Effector CD8-positive, alpha-beta T cell (primary cell): Measurements from ENCODE around the gene PLPP4.

ENCODE experiments used
- DNase-seq: peaks from one replicate; lab custom pipeline; 2025; lab: John Stamatoyannopoulos, UW

Gene PLPP4

DNA sequence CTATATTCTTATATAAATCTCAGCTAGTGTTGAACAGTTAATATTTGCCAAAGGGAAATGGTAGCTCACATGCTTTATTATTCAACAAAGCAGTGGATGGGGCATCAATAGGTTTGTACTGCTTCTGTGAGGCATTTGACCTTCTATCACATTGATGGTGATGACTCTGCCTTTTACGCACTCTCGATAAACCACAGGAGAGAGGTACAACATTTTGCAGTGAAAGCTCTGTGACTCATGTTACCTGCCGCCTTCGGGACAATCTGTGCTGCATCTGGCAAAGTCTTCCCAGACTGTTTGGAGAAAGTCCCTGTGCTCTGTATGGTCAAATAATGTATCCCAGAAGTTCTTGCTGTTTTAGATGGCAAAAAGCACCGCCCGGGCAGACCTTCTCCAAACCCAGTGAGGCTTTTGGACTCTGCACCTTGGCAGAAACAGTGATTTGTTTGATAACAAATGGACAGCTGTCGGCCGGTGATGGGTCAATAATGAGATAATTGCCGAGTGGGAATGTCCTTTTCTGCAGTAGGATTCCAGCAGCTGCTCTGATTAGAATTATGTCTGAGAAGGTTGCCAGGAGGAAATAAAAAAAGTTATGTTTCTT lies 61.0 kb downstream of the PLPP4 start:
- DNase-seq, result no peak

- no peak for DNase-seq
These were observed 64.9 kb downstream of the PLPP4 start for GRCh38 chr10:120521880-120522279.

DNA sequence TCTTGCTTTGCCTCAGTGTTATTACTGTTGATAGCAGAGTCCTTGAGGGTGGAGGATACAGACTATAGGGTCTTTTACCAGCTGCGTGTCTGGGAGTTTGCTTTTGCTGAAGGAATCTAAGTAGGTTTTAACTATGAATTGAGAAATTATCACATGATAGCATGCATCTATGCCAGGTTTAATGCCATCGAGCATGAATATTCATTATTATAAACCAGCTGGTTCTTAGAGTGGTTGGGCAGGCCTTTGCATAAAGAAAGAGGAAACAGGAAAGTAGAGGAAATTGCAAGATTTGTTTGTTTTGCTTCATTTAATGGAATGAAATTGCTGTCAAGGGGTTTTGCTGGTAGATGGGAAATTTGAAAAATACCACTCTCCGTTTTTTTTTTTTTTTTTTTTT lies 70.7 kb downstream of the PLPP4 start:
- no peak for DNase-seq

- no peak for DNase-seq
These were observed 73.7 kb downstream of the PLPP4 start for GRCh38 chr10:120530699-120531098.

GRCh38 chr10:120538091-120538490 lies 81.1 kb downstream of the PLPP4 start:
- no peak for DNase-seq

- DNase-seq, result no peak
These were observed 82.0 kb downstream of the PLPP4 start for GRCh38 chr10:120539076-120539475.

DNA sequence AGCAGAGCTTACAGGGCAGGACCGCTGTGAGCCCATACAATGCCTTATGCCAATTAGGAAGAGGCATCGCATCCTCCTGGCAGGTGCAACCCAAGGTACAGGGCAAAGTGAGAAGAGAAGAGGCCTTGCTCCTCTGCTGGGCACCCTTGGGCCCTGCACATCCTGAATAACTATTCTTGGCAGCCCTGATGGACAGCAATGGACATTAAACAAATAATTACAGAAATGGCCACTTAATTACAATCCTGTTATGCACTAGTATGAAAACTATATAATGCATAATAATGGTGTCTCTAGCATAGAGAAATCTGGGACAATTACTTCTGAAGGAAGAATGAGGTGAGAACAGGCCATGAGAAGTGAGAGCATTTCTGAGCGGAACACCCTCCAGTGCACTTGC lies 83.5 kb downstream of the PLPP4 start:
- no peak for DNase-seq

GRCh38 chr10:120541984-120542383 lies 85.0 kb downstream of the PLPP4 start:
- no peak for DNase-seq

- no peak for DNase-seq
These were observed 85.6 kb downstream of the PLPP4 start for GRCh38 chr10:120542591-120542990.

GRCh38 chr10:120543291-120543690 lies 86.3 kb downstream of the PLPP4 start:
- no peak for DNase-seq

DNA sequence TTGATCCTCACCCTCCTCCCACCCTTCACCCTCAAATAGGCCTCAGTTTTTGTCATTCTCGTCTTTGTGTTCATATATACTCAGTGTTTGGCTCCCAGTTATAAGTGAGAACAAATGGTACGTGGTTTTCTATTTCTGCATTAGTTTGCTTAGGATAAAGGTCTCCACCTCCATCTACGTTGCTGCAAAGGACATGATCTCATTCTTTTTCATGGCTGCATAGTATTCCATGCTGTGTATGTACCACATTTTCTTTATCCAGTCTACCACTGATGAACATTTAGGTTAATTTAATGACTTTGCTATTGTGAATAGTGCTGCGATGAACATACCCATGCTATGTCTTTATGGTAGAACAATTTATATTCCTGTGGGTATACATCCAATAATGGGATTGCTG lies 91.2 kb downstream of the PLPP4 start:
- DNase-seq, result no peak

DNA sequence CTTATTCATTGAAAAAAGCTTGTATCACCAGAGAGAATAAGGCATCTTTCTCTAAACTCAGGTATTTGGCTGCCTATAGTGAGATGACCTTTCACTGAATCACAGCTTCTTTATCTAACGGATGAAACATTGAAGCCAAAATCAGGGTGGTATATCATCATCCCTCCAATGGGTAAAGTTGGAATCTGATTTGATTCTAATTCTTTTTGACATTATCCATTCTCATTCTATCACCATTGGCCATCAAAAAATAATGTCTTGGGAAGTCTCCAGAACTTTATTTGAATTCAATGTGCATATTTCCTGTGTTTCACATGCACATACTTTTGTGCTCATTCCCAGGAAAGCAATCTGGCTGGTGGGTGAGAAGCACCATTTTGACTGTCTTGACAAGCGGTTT lies 95.2 kb downstream of the PLPP4 start:
- DNase-seq, result no peak

GRCh38 chr10:120553911-120554310 lies 96.9 kb downstream of the PLPP4 start:
- DNase-seq, result no peak

- DNase-seq, result no peak
These were observed 98.4 kb downstream of the PLPP4 start for GRCh38 chr10:120555436-120555835.

DNA sequence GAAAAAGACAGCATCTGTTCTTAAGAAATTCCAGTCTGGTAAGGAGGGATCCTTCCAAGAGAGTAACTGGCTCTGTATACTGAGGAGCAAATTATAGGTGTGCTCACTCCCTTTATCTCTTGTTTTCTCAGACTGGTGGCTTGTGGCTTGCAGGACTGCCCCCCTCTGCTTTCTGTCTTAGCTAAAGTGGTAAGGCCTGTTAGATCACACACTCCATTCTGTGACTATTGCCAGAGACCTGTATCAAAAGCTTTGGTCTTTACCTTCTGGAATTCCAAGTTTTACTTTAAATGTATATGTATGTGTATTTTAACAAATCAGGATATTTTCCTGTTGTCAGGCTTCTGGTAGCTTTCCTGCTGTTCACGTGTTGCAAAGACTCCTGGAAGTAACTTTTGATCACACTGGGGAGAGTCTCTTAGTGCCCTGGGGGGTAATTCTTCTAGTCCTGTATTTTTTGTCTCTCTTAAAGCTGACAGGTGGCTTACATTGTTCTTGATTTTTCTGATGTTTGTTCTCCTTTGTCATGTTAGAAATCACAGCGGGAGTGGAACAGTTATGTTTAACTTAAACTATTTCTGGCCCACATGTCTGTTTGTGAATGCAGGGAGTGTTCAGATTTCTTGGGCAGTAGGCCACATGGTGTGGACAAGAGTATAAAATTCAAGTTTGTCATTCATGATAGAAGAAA lies 99.0 kb downstream of the PLPP4 start:
- no peak for DNase-seq

- DNase-seq, result no peak
These were observed 100.3 kb downstream of the PLPP4 start for GRCh38 chr10:120557311-120557710.

DNA sequence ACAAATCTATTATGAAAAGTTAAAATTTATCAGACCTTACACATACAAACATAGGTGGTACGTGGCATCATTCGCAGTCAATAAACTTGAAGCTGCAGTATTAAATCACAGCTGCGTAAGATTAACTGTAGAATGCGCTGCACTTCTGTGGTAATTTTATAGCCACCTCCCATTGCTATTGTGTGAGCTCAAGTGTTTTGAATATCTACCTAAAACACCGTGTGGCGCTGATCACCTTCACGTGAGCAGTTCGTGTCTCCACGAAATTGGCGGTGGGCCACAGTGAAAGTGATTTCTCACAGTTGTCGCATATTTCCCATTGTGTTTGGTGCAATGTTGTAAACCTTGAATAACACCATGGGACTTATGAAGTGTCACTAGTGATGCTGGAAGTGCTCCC lies 102.8 kb downstream of the PLPP4 start:
- DNase-seq, result no peak

DNA sequence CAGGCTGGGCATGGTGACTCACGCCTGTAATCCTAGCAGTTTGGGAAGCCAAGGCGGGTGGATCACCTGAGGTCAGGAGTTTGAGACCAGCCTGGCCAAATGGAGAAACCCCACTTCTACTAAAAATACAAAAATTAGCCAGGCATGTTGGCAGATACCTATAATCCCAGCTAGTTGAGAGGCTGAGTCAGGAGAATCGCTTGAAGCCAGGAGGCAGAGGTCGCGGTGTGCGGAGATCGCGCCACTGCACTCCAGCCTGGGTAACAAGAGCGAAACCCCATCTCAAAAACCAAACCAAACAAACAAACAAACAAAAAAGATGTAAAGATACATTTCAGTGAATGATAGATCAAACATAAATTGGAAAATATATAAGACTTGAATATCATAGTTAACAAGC lies 105.9 kb downstream of the PLPP4 start:
- DNase-seq, result no peak

GRCh38 chr10:120570418-120570817 lies 113.4 kb downstream of the PLPP4 start:
- DNase-seq, result no peak

DNA sequence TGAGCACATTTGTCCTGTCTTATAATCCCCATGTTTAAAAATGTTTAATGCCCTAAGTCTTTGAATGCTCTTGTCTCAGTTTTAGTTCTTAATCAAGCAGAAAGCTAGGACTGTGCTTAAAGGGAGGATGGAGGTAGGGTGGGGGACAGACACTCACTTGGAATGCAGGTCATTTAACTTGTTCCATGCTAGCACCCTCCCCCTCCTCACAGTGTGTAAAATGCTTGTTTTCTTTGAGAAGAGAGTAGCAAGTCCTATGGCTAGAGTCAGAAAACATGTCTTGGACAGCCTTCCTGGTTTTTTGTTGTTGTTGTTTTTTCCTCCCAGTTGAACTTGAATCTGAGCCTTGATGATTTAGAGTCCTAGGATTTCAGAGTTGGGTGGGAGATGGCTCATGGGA lies 114.2 kb downstream of the PLPP4 start:
- no peak for DNase-seq

GRCh38 chr10:120572307-120572706 lies 115.3 kb downstream of the PLPP4 start:
- no peak for DNase-seq

- no peak for DNase-seq
These were observed 116.3 kb downstream of the PLPP4 start for GRCh38 chr10:120573355-120573754.

DNA sequence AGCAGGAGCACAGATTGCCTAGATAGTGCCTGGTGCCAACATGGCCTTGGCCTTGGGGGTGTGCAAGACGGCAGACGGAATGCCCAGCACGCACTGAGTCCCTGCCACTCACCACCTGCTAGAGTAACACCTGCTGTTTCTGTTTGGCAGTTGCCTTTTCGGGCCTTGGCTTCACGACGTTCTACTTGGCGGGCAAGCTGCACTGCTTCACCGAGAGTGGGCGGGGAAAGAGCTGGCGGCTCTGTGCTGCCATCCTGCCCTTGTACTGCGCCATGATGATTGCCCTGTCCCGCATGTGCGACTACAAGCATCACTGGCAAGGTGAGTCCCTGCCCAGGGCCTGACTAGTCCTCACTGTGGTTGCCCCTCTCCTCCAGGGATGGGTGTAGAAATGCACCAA lies 118.0 kb downstream of the PLPP4 start:
- no peak for DNase-seq

DNA sequence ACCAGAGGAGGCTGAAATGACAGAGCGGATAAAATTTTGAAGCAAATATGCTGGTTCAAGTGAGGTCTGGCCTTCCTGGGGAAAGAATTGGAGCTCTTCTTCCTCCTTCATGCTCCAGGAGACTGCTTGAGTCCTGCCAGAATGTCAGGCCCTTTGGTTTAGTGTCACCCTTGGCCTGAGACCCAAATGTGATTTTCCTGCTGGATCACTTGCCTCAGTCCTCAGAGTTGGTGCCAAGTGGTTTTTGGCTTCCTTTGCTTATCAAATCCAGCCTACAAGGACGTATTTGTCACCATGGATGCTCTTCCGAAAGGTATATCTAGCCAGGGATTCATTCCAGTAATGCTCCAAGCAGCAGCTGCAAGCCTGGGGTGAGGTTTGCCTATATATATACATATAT lies 118.4 kb downstream of the PLPP4 start:
- DNase-seq, result no peak
